ENCODE results near the gene ATG13. TPM values are rescaled to one million over a fixed set of nuclear protein-coding genes. Genes with fewer than 3 reads are reported as not detected.

Gene ATG13
- polyA plus RNA-seq, 1 of the 3 experiments (the other 2 are of a cell fraction) = 39.4 TPM

DNA sequence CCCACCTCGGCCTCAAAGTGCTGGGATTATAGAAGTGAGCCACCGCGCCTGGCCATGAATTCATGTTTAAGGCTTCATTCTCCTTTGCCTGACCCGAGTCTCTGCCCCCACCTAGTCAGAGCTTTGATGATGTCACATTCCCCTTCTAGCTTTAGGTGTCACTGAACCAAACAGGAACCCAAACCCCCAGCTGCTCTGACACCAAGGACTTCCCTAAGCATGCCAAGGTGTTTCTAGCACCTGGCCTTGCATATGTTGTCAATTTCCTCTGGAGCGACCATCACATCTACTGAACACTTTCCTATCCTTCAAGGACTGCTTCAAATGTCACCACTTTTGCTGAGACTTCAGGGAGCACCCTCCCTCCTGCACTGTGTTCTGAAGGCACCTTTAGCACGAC lies 103.9 kb downstream of the ATG13 start:
- Histone ChIP-seq H3K9me2 (no peaks in the 10 kb centered on the region), H3K4me2 (no peak overlapping the region), H2AFZ (ENCODE audit: low read depth) (no peak overlapping the region), H3K36me3 (replicated peaks in 1 of 2; ENCODE audit: control insufficient read depth in 1 of 2, insufficient read depth in 2 of 2, low read length in 1 of 2) (no peaks in the 10 kb centered on the region), H3K4me1 (ENCODE audit: control insufficient read depth in 1 of 2, insufficient read depth in 2 of 2, low read depth in 1 of 2, low read length in 1 of 2) (no peaks in the 10 kb centered on the region), H3K9me3 (no peaks in the 10 kb centered on the region), H4K20me1 (ENCODE audit: insufficient read depth) (no peaks in the 10 kb centered on the region), H3K27me3 (ENCODE audit: insufficient read depth) (no peaks in the 10 kb centered on the region), H3K4me3 (ENCODE audit: low read depth in 2 of 2, low read length in 1 of 2) (no peak overlapping the region), H3K9ac (no peak overlapping the region), H3K79me2 (ENCODE audit: insufficient read depth) (no peaks in the 10 kb centered on the region), H3K27ac (ENCODE audit: low read depth in 2 of 2, low read length in 1 of 2) (no peak overlapping the region), H3F3A (replicated peaks; ENCODE audit: insufficient read depth) (no peaks in the 10 kb centered on the region)
- no peak for DNase-seq
- 73% methylated on average over 6 of the region's 6 CpGs for WGBS (ENCODE audit: low lambda C conversion rate)
- ChIA-PET CTCF (no interaction called here), POLR2A (no interaction called here)
- no peak for TF ChIP-seq GATA2 (CRISPR knock-in tag; IDR thresholded peaks at IDR 0.05)
- TF ChIP-seq TCF12 (IDR thresholded peaks at IDR 0.05) = no peak
- no peak for TF ChIP-seq FOXJ3 (CRISPR knock-in tag; IDR thresholded peaks at IDR 0.05)
- TF ChIP-seq, protein P1, sequence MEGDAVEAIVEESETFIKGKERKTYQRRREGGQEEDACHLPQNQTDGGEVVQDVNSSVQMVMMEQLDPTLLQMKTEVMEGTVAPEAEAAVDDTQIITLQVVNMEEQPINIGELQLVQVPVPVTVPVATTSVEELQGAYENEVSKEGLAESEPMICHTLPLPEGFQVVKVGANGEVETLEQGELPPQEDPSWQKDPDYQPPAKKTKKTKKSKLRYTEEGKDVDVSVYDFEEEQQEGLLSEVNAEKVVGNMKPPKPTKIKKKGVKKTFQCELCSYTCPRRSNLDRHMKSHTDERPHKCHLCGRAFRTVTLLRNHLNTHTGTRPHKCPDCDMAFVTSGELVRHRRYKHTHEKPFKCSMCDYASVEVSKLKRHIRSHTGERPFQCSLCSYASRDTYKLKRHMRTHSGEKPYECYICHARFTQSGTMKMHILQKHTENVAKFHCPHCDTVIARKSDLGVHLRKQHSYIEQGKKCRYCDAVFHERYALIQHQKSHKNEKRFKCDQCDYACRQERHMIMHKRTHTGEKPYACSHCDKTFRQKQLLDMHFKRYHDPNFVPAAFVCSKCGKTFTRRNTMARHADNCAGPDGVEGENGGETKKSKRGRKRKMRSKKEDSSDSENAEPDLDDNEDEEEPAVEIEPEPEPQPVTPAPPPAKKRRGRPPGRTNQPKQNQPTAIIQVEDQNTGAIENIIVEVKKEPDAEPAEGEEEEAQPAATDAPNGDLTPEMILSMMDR (IDR thresholded peaks at IDR 0.05) = no peak
- TF ChIP-seq TEAD4 (IDR thresholded peaks at IDR 0.05; ENCODE audit: borderline replicate concordance, insufficient read depth) = no peak
- TF ChIP-seq YY1 (IDR thresholded peaks at IDR 0.05; ENCODE audit: low read depth) = no peak
- TF ChIP-seq RCOR1 (IDR thresholded peaks at IDR 0.05; ENCODE audit: low read length) = no peak

DNA sequence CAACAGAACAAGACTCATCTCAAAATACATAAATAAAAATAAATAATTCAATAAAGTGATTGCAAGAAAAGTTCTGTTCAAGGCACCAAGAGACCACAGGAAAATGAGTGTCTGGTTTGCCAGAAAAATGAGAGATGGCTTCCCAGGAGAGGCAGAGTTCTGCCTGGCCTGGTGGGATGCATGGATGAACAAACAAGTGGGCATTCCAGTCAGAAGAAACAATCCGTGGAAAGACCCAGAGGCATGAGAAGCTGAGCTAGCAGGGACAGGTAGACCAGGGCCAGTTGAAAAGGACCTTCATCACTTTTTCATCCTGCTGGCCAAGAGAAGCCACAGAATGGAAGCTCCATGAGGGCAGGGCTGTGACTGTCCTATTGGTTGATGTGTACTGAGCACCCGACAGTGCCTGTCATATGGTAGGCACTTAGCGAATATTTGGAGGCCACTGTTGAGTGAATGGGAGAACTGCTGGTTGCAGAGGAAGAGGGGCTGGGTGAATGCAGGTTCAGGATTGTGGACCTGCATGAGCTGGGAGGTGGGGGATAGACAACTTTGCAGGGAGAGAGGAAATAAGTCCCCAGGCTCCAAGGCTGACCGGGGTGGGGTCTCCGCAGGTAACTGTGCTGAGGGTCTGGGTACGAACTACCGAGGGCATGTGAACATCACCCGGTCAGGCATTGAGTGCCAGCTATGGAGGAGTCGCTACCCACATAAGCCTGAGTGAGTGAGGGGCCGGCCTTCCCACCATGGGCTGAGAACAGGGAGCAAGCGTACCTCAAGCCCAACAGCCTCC lies 105.4 kb downstream of the ATG13 start:
- Histone ChIP-seq H3K4me3 (ENCODE audit: low read depth in 2 of 2, low read length in 1 of 2) (no peak overlapping the region), H3K9me3 (no peaks in the 10 kb centered on the region), H3F3A (replicated peaks; ENCODE audit: insufficient read depth) (no peaks in the 10 kb centered on the region), H4K20me1 (ENCODE audit: insufficient read depth) (no peaks in the 10 kb centered on the region), H3K4me1 (ENCODE audit: control insufficient read depth in 1 of 2, insufficient read depth in 2 of 2, low read depth in 1 of 2, low read length in 1 of 2) (no peaks in the 10 kb centered on the region), H3K4me2 (no peak overlapping the region), H3K27ac (ENCODE audit: low read depth in 2 of 2, low read length in 1 of 2) (no peak overlapping the region), H3K36me3 (replicated peaks in 1 of 2; ENCODE audit: control insufficient read depth in 1 of 2, insufficient read depth in 2 of 2, low read length in 1 of 2) (no peaks in the 10 kb centered on the region), H3K9me2 (no peaks in the 10 kb centered on the region), H2AFZ (ENCODE audit: low read depth) (no peak overlapping the region), H3K9ac (no peak overlapping the region), H3K27me3 (ENCODE audit: insufficient read depth) (no peaks in the 10 kb centered on the region), H3K79me2 (ENCODE audit: insufficient read depth) (no peaks in the 10 kb centered on the region)
- DNase-seq = no peak
- no peak for TF ChIP-seq NRF1 (IDR thresholded peaks at IDR 0.05; ENCODE audit: low read depth, low read length)
- no peak for TF ChIP-seq ELF1 (IDR thresholded peaks at IDR 0.05)
- TF ChIP-seq EP300 (IDR thresholded peaks at IDR 0.05; ENCODE audit: borderline replicate concordance in 1 of 2, low read depth in 1 of 2, low read length in 1 of 2) = no peak
- TF ChIP-seq RCOR1 (IDR thresholded peaks at IDR 0.05; ENCODE audit: low read length) = no peak
- no peak for TF ChIP-seq MEF2A (IDR thresholded peaks at IDR 0.05; ENCODE audit: borderline replicate concordance, low read depth)
- no peak for TF ChIP-seq RXRA (IDR thresholded peaks at IDR 0.05; ENCODE audit: borderline replicate concordance, low read depth)
- TF ChIP-seq JUND (IDR thresholded peaks at IDR 0.05) = no peak
- TF ChIP-seq, protein P2, sequence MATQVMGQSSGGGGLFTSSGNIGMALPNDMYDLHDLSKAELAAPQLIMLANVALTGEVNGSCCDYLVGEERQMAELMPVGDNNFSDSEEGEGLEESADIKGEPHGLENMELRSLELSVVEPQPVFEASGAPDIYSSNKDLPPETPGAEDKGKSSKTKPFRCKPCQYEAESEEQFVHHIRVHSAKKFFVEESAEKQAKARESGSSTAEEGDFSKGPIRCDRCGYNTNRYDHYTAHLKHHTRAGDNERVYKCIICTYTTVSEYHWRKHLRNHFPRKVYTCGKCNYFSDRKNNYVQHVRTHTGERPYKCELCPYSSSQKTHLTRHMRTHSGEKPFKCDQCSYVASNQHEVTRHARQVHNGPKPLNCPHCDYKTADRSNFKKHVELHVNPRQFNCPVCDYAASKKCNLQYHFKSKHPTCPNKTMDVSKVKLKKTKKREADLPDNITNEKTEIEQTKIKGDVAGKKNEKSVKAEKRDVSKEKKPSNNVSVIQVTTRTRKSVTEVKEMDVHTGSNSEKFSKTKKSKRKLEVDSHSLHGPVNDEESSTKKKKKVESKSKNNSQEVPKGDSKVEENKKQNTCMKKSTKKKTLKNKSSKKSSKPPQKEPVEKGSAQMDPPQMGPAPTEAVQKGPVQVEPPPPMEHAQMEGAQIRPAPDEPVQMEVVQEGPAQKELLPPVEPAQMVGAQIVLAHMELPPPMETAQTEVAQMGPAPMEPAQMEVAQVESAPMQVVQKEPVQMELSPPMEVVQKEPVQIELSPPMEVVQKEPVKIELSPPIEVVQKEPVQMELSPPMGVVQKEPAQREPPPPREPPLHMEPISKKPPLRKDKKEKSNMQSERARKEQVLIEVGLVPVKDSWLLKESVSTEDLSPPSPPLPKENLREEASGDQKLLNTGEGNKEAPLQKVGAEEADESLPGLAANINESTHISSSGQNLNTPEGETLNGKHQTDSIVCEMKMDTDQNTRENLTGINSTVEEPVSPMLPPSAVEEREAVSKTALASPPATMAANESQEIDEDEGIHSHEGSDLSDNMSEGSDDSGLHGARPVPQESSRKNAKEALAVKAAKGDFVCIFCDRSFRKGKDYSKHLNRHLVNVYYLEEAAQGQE (IDR thresholded peaks at IDR 0.05; ENCODE audit: low read depth, low read length) = no peak
- no peak for TF ChIP-seq GABPA (IDR thresholded peaks at IDR 0.05; ENCODE audit: low read depth)
- TF ChIP-seq CHD2 (IDR thresholded peaks at IDR 0.05; ENCODE audit: low read length, partially characterized antibody) = no peak
- no peak for TF ChIP-seq RAD21 (IDR thresholded peaks at IDR 0.05; ENCODE audit: low read length)
- TF ChIP-seq TCF12 (IDR thresholded peaks at IDR 0.05) = no peak
- POLR2A ChIA-PET = no interaction called here
- 80% methylated on average over 8 of the region's 11 CpGs for WGBS (ENCODE audit: low lambda C conversion rate)
- CTCF ChIA-PET = no interaction called here

All from SK-N-SH (cell line).